ENCODE measurements around the gene GRID1.

The GRID1 gene

GRCh38 chr10:86311190-86311589 lies 55.4 kb downstream of the GRID1 start (continued):
- TF ChIP-seq ZNF596 (tag by site-specific recombination; IDR thresholded peaks at IDR 0.05) (no peak), ZNF239 (tag by site-specific recombination; IDR thresholded peaks at IDR 0.05) (no peak), ZNF658 (tag by site-specific recombination; IDR thresholded peaks at IDR 0.05) (no peak), ZNF768 (tag by site-specific recombination; IDR thresholded peaks at IDR 0.05) (no peak), ZNF10 (tag by site-specific recombination; IDR thresholded peaks at IDR 0.05) (no peak)
- TF ChIP-seq, protein P1, sequence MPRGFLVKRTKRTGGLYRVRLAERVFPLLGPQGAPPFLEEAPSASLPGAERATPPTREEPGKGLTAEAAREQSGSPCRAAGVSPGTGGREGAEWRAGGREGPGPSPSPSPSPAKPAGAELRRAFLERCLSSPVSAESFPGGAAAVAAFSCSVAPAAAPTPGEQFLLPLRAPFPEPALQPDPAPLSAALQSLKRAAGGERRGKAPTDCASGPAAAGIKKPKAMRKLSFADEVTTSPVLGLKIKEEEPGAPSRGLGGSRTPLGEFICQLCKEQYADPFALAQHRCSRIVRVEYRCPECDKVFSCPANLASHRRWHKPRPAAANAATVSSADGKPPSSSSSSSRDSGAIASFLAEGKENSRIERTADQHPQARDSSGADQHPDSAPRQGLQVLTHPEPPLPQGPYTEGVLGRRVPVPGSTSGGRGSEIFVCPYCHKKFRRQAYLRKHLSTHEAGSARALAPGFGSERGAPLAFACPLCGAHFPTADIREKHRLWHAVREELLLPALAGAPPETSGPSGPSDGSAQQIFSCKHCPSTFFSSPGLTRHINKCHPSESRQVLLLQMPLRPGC (tag by site-specific recombination; IDR thresholded peaks at IDR 0.05), result no peak

DNA sequence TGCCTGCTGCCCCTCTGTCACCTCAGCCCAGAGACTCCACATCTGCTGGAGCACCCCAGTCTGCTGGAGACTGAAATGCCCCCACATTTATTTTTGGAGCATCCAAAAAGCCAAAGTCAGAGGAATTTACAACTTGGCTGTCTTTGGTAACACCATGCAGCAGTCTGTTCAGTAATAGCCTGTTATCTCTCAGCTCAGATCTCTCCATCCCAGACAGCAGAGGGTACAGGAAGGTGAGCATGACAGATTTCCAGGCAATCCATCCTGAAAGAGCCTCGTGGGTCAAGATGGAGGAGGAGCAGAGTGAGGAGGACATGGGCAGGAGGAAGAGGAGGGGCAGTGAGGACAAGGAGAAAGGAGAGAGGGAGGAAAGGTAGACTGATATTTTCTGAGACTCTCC lies 55.9 kb downstream of the GRID1 start:
- H3K4me1 ChIP-seq (ENCODE audit: control insufficient read depth, insufficient read depth, low read length), result no peaks in the 10 kb centered on the region
- H3K4me3 ChIP-seq (ENCODE audit: low read depth, low read length), result no peak overlapping the region
- POLR2A ChIA-PET, result no interaction called here
- H3K27ac ChIP-seq (ENCODE audit: extremely low read depth, low read depth, low read length), result no peak overlapping the region
- H3K36me3 ChIP-seq (ENCODE audit: control insufficient read depth in 2 of 2, insufficient read depth in 1 of 2, low read length in 2 of 2), result no peaks in the 10 kb centered on the region
- TF ChIP-seq ZNF302 (tag by site-specific recombination; IDR thresholded peaks at IDR 0.05; ENCODE audit: low read depth) (no peak), GLIS1 (tag by site-specific recombination; IDR thresholded peaks at IDR 0.05) (no peak), ZNF354C (tag by site-specific recombination; IDR thresholded peaks at IDR 0.05; ENCODE audit: borderline replicate concordance, low read depth) (no peak), ZNF223 (tag by site-specific recombination; IDR thresholded peaks at IDR 0.05) (no peak), ZNF596 (tag by site-specific recombination; IDR thresholded peaks at IDR 0.05) (no peak), KLF9 (tag by site-specific recombination; IDR thresholded peaks at IDR 0.05; ENCODE audit: low read depth) (no peak), ZBTB7A (tag by site-specific recombination; IDR thresholded peaks at IDR 0.05; ENCODE audit: low read depth) (no peak)
- H3K9me3 ChIP-seq (ENCODE audit: control insufficient read depth, insufficient read depth, low read depth, low read length), result no peaks in the 10 kb centered on the region
- CTCF ChIA-PET, result no interaction called here

DNA sequence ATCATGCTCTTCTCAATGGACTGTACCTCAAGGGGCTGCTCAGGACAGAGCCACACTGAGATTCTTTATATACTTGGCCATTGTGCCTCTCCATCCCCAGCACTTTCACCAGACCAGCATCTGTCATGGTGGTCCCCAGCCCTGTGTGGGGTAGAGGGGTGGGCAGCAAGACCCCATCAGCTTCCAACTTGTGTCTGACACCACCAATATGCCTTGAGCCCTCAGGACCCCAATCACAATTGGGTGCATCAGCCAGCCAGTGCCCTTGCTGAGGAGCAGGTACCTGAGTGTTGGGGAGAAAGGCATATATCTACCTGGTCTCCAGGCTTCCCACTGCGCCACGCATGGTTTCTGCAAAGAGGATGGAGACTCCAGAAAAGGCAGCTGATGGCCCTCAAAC lies 56.3 kb downstream of the GRID1 start:
- Histone ChIP-seq H3K27ac (ENCODE audit: extremely low read depth, low read depth, low read length) (no peak overlapping the region), H3K9me3 (ENCODE audit: control insufficient read depth, insufficient read depth, low read depth, low read length) (no peaks in the 10 kb centered on the region), H3K4me3 (ENCODE audit: low read depth, low read length) (no peak overlapping the region), H3K36me3 (ENCODE audit: control insufficient read depth in 2 of 2, insufficient read depth in 1 of 2, low read length in 2 of 2) (no peaks in the 10 kb centered on the region), H3K4me1 (ENCODE audit: control insufficient read depth, insufficient read depth, low read length) (no peaks in the 10 kb centered on the region)
- POLR2A ChIA-PET, result no interaction called here
- TF ChIP-seq ZNF785 (tag by site-specific recombination; IDR thresholded peaks at IDR 0.05) (no peak), ZNF571 (tag by site-specific recombination; IDR thresholded peaks at IDR 0.05) (no peak), ZNF560 (tag by site-specific recombination; IDR thresholded peaks at IDR 0.05; ENCODE audit: borderline replicate concordance) (no peak), ZNF214 (tag by site-specific recombination; IDR thresholded peaks at IDR 0.05; ENCODE audit: borderline replicate concordance) (no peak), ZNF76 (tag by site-specific recombination; IDR thresholded peaks at IDR 0.05; ENCODE audit: borderline replicate concordance, low read depth) (no peak), HIC1 (tag by site-specific recombination; IDR thresholded peaks at IDR 0.05) (no peak), ZNF175 (tag by site-specific recombination; IDR thresholded peaks at IDR 0.05) (no peak), ZNF184 (tag by site-specific recombination; IDR thresholded peaks at IDR 0.05) (no peak), PATZ1 (tag by site-specific recombination; IDR thresholded peaks at IDR 0.05) (no peak), ZNF580 (tag by site-specific recombination; IDR thresholded peaks at IDR 0.05) (no peak), ZNF791 (tag by site-specific recombination; IDR thresholded peaks at IDR 0.05) (no peak)
- TF ChIP-seq, protein P2, sequence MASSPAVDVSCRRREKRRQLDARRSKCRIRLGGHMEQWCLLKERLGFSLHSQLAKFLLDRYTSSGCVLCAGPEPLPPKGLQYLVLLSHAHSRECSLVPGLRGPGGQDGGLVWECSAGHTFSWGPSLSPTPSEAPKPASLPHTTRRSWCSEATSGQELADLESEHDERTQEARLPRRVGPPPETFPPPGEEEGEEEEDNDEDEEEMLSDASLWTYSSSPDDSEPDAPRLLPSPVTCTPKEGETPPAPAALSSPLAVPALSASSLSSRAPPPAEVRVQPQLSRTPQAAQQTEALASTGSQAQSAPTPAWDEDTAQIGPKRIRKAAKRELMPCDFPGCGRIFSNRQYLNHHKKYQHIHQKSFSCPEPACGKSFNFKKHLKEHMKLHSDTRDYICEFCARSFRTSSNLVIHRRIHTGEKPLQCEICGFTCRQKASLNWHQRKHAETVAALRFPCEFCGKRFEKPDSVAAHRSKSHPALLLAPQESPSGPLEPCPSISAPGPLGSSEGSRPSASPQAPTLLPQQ (tag by site-specific recombination; IDR thresholded peaks at IDR 0.05), result no peak
- CTCF ChIA-PET, result no interaction called here
